Measurements from ENCODE around the gene SH3RF1.

The SH3RF1 gene

DNA sequence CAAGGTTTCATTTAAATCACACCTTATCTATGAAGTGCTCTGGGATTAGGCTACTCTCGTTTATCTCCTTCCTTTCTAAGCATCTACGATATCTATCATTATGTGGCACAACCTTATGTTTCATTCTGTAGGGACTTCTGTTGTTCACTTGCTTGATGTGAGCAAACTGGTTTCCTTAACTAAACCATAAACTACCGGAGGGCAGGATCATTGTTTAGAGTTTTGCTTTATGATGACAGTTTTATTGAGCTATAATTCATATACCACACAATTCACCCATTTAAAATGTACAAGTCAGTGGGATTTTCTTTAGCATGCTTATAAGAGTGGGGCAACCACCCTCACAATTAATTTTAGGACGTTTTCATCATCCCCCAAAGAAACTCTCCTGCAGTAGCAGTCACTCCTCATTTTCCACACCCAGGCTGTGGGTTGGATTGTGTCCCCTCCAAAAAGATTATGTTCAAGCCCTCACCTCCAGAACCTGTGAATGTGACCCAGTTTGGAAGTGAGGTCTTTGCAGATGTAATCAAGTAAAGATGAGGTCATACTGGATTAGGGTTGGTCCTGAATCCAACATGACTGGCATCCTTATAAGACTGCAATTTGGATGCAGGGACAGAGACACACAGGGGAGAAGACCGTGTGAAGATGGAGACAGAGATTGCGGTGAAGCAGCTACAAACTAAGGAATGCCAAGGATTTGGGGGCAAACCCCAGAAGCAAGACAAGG, 42.1 kb upstream of the SH3RF1 start:
- Histone ChIP-seq H3K4me2 (no peak overlapping the region), H3K79me2 (ENCODE audit: insufficient read depth, low read depth) (no peaks in the 10 kb centered on the region), H3K9ac (no peak overlapping the region), H2AFZ (ENCODE audit: low read depth) (no peak overlapping the region), H3K36me3 (ENCODE audit: insufficient read depth) (no peaks in the 10 kb centered on the region), H3K4me1 (ENCODE audit: low read depth, poor library complexity, severe bottlenecking) (no peaks in the 10 kb centered on the region), H4K20me1 (ENCODE audit: insufficient read depth) (no peaks in the 10 kb centered on the region), H3K27me3 (ENCODE audit: insufficient read depth, low read depth) (no peaks in the 10 kb centered on the region), H3K27ac (no peak overlapping the region), H3K4me3 (IDR thresholded peaks at IDR 0.05; ENCODE audit: insufficient read depth, low read depth, low read length) (no peak overlapping the region)
- TF ChIP-seq, protein P1, sequence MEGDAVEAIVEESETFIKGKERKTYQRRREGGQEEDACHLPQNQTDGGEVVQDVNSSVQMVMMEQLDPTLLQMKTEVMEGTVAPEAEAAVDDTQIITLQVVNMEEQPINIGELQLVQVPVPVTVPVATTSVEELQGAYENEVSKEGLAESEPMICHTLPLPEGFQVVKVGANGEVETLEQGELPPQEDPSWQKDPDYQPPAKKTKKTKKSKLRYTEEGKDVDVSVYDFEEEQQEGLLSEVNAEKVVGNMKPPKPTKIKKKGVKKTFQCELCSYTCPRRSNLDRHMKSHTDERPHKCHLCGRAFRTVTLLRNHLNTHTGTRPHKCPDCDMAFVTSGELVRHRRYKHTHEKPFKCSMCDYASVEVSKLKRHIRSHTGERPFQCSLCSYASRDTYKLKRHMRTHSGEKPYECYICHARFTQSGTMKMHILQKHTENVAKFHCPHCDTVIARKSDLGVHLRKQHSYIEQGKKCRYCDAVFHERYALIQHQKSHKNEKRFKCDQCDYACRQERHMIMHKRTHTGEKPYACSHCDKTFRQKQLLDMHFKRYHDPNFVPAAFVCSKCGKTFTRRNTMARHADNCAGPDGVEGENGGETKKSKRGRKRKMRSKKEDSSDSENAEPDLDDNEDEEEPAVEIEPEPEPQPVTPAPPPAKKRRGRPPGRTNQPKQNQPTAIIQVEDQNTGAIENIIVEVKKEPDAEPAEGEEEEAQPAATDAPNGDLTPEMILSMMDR (conservative IDR thresholded peaks at IDR 0.05; ENCODE audit: low read depth, low read length): no peak

- no peak overlapping the region for H3K4me2 ChIP-seq
- TF ChIP-seq, protein P1 (conservative IDR thresholded peaks at IDR 0.05; ENCODE audit: low read depth, low read length): peak; percentile 55
Observed at GRCh38 chr4:169311643-169312365, 41.0 kb upstream of the SH3RF1 start.

GRCh38 chr4:169309326-169309967, 38.7 kb upstream of the SH3RF1 start:
- H3K79me2 ChIP-seq (ENCODE audit: insufficient read depth, low read depth): no peaks in the 10 kb centered on the region
- TF ChIP-seq, protein P1 (conservative IDR thresholded peaks at IDR 0.05; ENCODE audit: low read depth, low read length): no peak
- no peak overlapping the region for H3K27ac ChIP-seq
- H3K4me2 ChIP-seq: no peak overlapping the region
- H2AFZ ChIP-seq (ENCODE audit: low read depth): no peak overlapping the region
- no peak overlapping the region for H3K9ac ChIP-seq
- no peaks in the 10 kb centered on the region for H3K27me3 ChIP-seq (ENCODE audit: insufficient read depth, low read depth)
- no peaks in the 10 kb centered on the region for H3K4me1 ChIP-seq (ENCODE audit: low read depth, poor library complexity, severe bottlenecking)
- no peaks in the 10 kb centered on the region for H3K36me3 ChIP-seq (ENCODE audit: insufficient read depth)
- no peaks in the 10 kb centered on the region for H4K20me1 ChIP-seq (ENCODE audit: insufficient read depth)
- H3K4me3 ChIP-seq (IDR thresholded peaks at IDR 0.05; ENCODE audit: insufficient read depth, low read depth, low read length): no peak overlapping the region

More at GRCh38 chr4:169311643-169312365, 41.0 kb upstream of the SH3RF1 start:
- H3K27ac ChIP-seq: no peak overlapping the region
- H4K20me1 ChIP-seq (ENCODE audit: insufficient read depth): no peaks in the 10 kb centered on the region
- H2AFZ ChIP-seq (ENCODE audit: low read depth): no peak overlapping the region
- H3K36me3 ChIP-seq (ENCODE audit: insufficient read depth): no peaks in the 10 kb centered on the region
- no peak overlapping the region for H3K9ac ChIP-seq
- H3K4me1 ChIP-seq (ENCODE audit: low read depth, poor library complexity, severe bottlenecking): no peaks in the 10 kb centered on the region
- no peaks in the 10 kb centered on the region for H3K27me3 ChIP-seq (ENCODE audit: insufficient read depth, low read depth)
- no peaks in the 10 kb centered on the region for H3K79me2 ChIP-seq (ENCODE audit: insufficient read depth, low read depth)
- no peak overlapping the region for H3K4me3 ChIP-seq (IDR thresholded peaks at IDR 0.05; ENCODE audit: insufficient read depth, low read depth, low read length)

DNA sequence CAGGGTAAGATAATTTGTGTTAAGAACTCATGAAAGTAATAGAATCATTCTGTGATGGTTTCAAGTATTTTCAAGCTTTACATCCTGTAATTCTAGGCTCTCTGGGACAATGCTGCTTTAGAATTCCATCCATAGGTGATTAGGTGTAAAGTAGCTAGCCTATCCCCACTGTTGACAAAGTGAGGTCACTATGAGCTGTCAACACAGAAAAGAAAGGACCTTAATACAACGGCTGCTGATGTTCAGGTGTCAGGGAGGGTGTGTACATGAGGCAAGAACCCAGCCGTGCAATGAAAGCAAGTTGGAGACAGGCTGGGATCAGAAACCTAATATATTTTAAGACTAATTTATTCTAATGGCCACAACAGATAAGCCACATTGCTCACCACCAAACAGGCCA, 36.8 kb upstream of the SH3RF1 start:
- H3K79me2 ChIP-seq (ENCODE audit: insufficient read depth, low read depth): no peaks in the 10 kb centered on the region
- no peaks in the 10 kb centered on the region for H4K20me1 ChIP-seq (ENCODE audit: insufficient read depth)
- H3K4me2 ChIP-seq: no peak overlapping the region
- no peaks in the 10 kb centered on the region for H3K4me1 ChIP-seq (ENCODE audit: low read depth, poor library complexity, severe bottlenecking)
- no peak overlapping the region for H2AFZ ChIP-seq (ENCODE audit: low read depth)
- no peak overlapping the region for H3K27ac ChIP-seq
- no peaks in the 10 kb centered on the region for H3K27me3 ChIP-seq (ENCODE audit: insufficient read depth, low read depth)
- no peak overlapping the region for H3K9ac ChIP-seq
- H3K36me3 ChIP-seq (ENCODE audit: insufficient read depth): no peaks in the 10 kb centered on the region
- TF ChIP-seq, protein P1 (conservative IDR thresholded peaks at IDR 0.05; ENCODE audit: low read depth, low read length): no peak
- no peak overlapping the region for H3K4me3 ChIP-seq (IDR thresholded peaks at IDR 0.05; ENCODE audit: insufficient read depth, low read depth, low read length)
